Vagina (tissue), 2 donors: ENCODE data around the gene KCNN3. TPM values are rescaled to one million over a fixed set of nuclear protein-coding genes. Genes with fewer than 3 reads are reported as not detected.

Experiments used
- DNase-seq, 2 donors: peaks; one replicate each; pipeline ENCODE4 v3.0.0-alpha.2; 2017; ENCODE audit errors: extremely low spot score in 2 of 2
- H3K27ac ChIP-seq: fragments of 200-600 bp; sonication (generic); one replicate; pipeline ENCODE4 v1.5.1; 2019
- H3K27me3 ChIP-seq: fragments of 200-600 bp; sonication (generic); one replicate; pipeline ENCODE4 v1.5.1; 2019
- H3K36me3 ChIP-seq, 2 donors: fragments of 200-600 bp; sonication (generic); one replicate each; pipeline ENCODE4 v1.5.1; 2017 to 2019
- H3K4me1 ChIP-seq: fragments of 200-600 bp; sonication (generic); one replicate; pipeline ENCODE4 v1.5.1; 2019
- H3K4me3 ChIP-seq, 2 donors: fragments of 200-600 bp; sonication (generic); 1 replicate in 1 of 2; 2 replicates in 1 of 2; pipeline ENCODE4 v1.5.1; 2016 to 2019
- H3K9me3 ChIP-seq: fragments of 200-600 bp; sonication (generic); one replicate; pipeline ENCODE4 v1.5.1; 2019
- POLR2A ChIP-seq, 2 donors: fragments of 450-650 bp; IDR thresholded peaks; one replicate each; pipeline ENCODE4 v1.6.1; 2017; ENCODE audit warnings: antibody characterized with exemption in 2 of 2, mild to moderate bottlenecking in 2 of 2, moderate library complexity in 2 of 2
- POLR2AphosphoS5 ChIP-seq, 2 donors: sonication (generic); formaldehyde crosslinking; IDR thresholded peaks; one replicate each; pipeline ENCODE4 v1.9.0; 2017; ENCODE audit warnings: antibody characterized with exemption in 2 of 2, mild to moderate bottlenecking in 2 of 2, low read depth in 1 of 2; ENCODE audit not compliant: insufficient read depth in 1 of 2
- intact Hi-C: fragments of 100-400 bp; cut with DNase I; formaldehyde crosslinking; loops from one replicate; pipeline ENCODE4 v1.15.1; 2023
- total RNA-seq: library from RNA; depleted of rRNA; stranded (reverse); fragments of >200 nt; gene quantifications from one replicate; pipeline ENCODE4 v1.2.3, GENCODE V29; 2016
- TF ChIP-seq, protein P1 (sequence below), 3 experiments: fragments of 450-650 bp in 2 of 3; fragments of 200-600 bp in 1 of 3; sonication (generic) in 1 of 3; IDR thresholded peaks; one replicate each; pipeline ENCODE4 v1.5.1; 2017 to 2019; ENCODE audit warnings: antibody characterized with exemption in 3 of 3, mild to moderate bottlenecking in 2 of 3, moderate library complexity in 2 of 3

Gene KCNN3
- total RNA-seq, 1 donor from 2014 or later = 7.4 TPM

DNA sequence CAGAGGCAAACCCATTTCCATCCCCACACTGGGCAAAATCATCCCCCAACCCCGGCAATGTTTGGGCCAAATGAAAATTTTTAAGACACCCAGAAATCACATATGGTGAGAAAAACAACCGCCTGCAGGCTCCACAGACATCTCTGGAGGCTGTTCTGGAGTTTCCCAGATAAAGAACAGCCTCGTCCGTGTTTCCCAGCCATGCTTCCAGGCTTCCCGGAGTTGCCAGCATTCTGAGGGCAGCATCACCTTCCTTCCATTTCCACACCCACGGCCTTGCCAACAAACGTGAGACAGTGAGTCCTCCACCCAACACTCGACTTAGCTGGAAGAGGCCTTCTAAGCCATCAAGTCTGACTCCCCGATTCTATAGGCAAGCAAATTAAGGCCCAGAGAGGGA, 36.9 kb downstream of the KCNN3 start:
- Histone ChIP-seq H3K4me1 (peaks cover 4% of the 10 kb centered on the region), H3K27me3 (no peaks in the 10 kb centered on the region), H3K9me3 (no peaks in the 10 kb centered on the region), H3K4me3 (no peak overlapping the region), H3K27ac (no peak overlapping the region), H3K36me3 (no peaks in the 10 kb centered on the region)
- intact Hi-C loops = no loop called here
- TF ChIP-seq POLR2A (IDR thresholded peaks at IDR 0.05) (no peak), POLR2AphosphoS5 (IDR thresholded peaks at IDR 0.05; ENCODE audit: insufficient read depth in 1 of 2, low read depth in 1 of 2) (no peak)
- TF ChIP-seq, protein P1, sequence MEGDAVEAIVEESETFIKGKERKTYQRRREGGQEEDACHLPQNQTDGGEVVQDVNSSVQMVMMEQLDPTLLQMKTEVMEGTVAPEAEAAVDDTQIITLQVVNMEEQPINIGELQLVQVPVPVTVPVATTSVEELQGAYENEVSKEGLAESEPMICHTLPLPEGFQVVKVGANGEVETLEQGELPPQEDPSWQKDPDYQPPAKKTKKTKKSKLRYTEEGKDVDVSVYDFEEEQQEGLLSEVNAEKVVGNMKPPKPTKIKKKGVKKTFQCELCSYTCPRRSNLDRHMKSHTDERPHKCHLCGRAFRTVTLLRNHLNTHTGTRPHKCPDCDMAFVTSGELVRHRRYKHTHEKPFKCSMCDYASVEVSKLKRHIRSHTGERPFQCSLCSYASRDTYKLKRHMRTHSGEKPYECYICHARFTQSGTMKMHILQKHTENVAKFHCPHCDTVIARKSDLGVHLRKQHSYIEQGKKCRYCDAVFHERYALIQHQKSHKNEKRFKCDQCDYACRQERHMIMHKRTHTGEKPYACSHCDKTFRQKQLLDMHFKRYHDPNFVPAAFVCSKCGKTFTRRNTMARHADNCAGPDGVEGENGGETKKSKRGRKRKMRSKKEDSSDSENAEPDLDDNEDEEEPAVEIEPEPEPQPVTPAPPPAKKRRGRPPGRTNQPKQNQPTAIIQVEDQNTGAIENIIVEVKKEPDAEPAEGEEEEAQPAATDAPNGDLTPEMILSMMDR (IDR thresholded peaks at IDR 0.05) = no peak
- no peak for DNase-seq

DNA sequence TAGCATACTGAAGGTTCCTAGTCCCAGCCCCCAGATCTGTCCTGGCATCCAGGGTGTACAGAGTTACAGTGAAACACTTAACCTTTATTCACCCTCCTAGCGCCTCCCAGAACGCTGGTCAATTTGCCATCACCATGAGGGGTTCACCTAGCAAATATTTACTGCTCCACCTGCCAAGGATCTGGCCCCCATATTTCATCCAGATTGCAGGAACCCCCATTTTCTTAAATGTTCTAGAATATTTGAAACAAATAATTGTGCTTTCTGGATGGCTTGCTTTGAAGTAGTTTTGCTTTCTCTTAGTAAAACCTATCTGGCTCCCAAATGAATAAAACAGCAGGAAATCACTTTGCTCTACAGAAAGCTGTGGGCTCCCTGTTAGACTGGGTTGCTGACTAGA, 37.7 kb downstream of the KCNN3 start:
- H3K4me1 ChIP-seq = peaks cover under 1% of the 10 kb centered on the region
- DNase-seq = no peak
- no peaks in the 10 kb centered on the region for H3K27me3 ChIP-seq
- TF ChIP-seq POLR2A (IDR thresholded peaks at IDR 0.05) (no peak), POLR2AphosphoS5 (IDR thresholded peaks at IDR 0.05; ENCODE audit: insufficient read depth in 1 of 2, low read depth in 1 of 2) (no peak)
- TF ChIP-seq, protein P1 (IDR thresholded peaks at IDR 0.05) = no peak
- intact Hi-C loops = no loop called here
- H3K36me3 ChIP-seq = no peaks in the 10 kb centered on the region
- no peaks in the 10 kb centered on the region for H3K9me3 ChIP-seq
- no peak overlapping the region for H3K4me3 ChIP-seq
- no peak overlapping the region for H3K27ac ChIP-seq

DNA sequence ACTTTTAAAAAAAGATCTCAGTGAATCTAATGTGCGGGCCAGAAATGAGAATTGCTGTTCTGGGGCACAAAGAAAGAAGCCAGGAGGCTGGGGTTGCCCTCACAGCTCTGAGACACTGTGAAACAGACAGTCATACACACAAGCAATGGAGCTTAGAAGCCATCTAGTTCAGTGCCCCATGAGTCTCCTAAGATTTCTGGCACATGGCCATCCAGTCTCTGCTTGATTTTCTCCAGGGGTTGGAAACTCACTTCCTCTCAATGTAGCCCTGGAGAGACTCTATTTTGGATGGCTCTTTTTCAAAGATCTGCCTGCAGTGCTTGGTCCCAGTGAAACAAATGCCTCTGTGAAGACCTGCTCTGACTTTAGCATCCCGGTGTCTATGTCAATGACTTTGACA, 38.6 kb downstream of the KCNN3 start:
- no peaks in the 10 kb centered on the region for H3K9me3 ChIP-seq
- H3K4me3 ChIP-seq = no peak overlapping the region
- H3K36me3 ChIP-seq = no peaks in the 10 kb centered on the region
- H3K27ac ChIP-seq = no peak overlapping the region
- TF ChIP-seq POLR2A (IDR thresholded peaks at IDR 0.05) (no peak), POLR2AphosphoS5 (IDR thresholded peaks at IDR 0.05; ENCODE audit: insufficient read depth in 1 of 2, low read depth in 1 of 2) (no peak)
- intact Hi-C loops = no loop called here
- no peaks in the 10 kb centered on the region for H3K4me1 ChIP-seq
- no peak for DNase-seq
- H3K27me3 ChIP-seq = no peaks in the 10 kb centered on the region

DNA sequence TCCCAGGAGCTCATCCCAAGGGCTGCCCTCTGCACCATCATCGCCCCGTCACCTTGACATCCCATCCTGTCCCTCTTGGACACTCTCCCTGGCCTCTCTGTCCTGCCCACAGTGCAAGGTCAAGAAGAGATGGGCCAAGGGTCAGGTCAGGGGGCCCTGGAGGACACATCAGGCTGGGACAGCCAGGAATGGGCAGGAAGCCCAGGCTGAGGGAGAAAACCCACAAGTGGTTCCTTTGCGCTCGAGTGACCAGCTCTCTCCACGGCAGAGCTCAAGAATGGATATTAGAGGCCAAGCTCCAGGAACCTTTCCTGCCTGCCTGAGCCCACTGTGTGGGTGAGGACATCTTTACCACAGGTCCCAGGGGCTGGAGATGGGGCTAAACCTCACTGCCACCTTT, 41.0 kb downstream of the KCNN3 start:
- TF ChIP-seq POLR2AphosphoS5 (IDR thresholded peaks at IDR 0.05; ENCODE audit: insufficient read depth in 1 of 2, low read depth in 1 of 2) (no peak), POLR2A (IDR thresholded peaks at IDR 0.05) (no peak)
- TF ChIP-seq, protein P1 (IDR thresholded peaks at IDR 0.05) = no peak
- Histone ChIP-seq H3K4me3 (no peak overlapping the region), H3K27ac (no peak overlapping the region), H3K27me3 (no peaks in the 10 kb centered on the region), H3K9me3 (no peaks in the 10 kb centered on the region), H3K36me3 (no peaks in the 10 kb centered on the region), H3K4me1 (no peaks in the 10 kb centered on the region)
- intact Hi-C loops = no loop called here
- no peak for DNase-seq

DNA sequence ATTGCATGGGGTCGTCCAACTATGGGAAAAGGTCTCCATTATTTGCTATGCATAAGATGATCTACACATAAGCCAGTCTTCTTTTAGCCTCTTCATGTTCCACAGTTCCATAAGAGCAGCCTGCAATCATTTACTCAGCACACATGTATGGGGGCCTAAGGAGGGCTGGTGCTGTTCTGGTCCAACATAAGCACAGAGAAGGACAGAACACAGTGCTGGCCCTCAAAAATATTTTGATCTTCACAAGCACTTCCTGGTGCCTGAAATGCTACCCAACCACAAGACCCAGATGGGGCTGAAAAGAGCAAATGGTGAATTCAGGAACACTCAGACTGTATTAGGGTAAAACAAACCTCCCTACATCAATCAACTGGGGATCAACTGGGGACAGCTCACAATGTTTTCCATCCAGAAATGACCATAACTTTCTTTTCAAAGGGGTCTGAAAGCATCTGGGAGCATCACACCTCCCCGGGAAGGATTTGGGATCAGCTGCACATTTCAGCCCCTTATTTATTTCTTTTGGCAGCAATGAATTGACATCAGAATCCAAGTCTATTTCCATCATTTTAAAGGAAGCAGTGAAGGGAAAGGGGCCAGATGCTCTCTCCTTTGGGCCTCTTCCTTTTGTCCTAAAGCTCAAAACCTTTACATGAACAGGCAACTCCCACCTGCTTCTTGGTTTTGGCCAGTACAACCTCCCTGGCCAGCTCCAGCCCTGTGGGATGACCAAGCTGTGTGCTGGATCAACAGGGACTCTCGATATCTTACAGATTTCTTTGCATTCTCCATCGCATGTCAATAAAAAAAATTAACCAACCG, 45.7 kb downstream of the KCNN3 start:
- no peak for DNase-seq
- H3K9me3 ChIP-seq = no peaks in the 10 kb centered on the region
- no peak for TF ChIP-seq POLR2A (IDR thresholded peaks at IDR 0.05)
- TF ChIP-seq, protein P1 (IDR thresholded peaks at IDR 0.05) = no peak
- no peak for TF ChIP-seq POLR2AphosphoS5 (IDR thresholded peaks at IDR 0.05; ENCODE audit: insufficient read depth in 1 of 2, low read depth in 1 of 2)
- H3K27ac ChIP-seq = no peak overlapping the region
- intact Hi-C loops = no loop called here
- peaks cover 10% of the 10 kb centered on the region for H3K4me1 ChIP-seq
- no peak overlapping the region for H3K4me3 ChIP-seq
- H3K36me3 ChIP-seq = no peaks in the 10 kb centered on the region
- no peaks in the 10 kb centered on the region for H3K27me3 ChIP-seq
